CD4-positive, alpha-beta T cell treated with Interferon gamma for 1 hour (primary cell): Measurements from ENCODE around the gene WIPI1.
A peak's percentile ranks its signal among the peaks of the same experiment; 100 is the strongest.

ENCODE experiments used
- DNase-seq: peaks from one replicate; pipeline ENCODE4 v3.0.0-alpha.2; 2020

WIPI1 gene

DNA sequence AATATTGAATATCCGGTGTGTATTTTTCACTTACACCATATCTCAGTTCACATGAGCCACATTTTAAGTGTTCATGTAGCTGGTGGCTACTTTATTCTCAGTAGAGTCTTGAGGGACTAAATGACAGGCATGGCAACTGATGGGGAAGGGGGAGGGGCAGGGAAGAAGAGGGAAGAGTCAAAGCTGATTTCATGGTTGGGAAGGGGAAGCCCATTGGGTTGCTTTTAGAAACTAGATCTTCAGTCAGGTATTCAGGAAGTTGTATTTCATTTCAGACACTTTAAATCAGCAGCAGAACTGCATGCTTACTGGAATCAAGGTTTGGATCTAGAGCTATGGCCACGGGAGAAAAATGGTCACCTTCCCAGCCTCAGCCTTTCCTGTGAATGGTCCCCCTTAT, 2.9 kb upstream of the WIPI1 start:
- DNase-seq, result no peak

DNA sequence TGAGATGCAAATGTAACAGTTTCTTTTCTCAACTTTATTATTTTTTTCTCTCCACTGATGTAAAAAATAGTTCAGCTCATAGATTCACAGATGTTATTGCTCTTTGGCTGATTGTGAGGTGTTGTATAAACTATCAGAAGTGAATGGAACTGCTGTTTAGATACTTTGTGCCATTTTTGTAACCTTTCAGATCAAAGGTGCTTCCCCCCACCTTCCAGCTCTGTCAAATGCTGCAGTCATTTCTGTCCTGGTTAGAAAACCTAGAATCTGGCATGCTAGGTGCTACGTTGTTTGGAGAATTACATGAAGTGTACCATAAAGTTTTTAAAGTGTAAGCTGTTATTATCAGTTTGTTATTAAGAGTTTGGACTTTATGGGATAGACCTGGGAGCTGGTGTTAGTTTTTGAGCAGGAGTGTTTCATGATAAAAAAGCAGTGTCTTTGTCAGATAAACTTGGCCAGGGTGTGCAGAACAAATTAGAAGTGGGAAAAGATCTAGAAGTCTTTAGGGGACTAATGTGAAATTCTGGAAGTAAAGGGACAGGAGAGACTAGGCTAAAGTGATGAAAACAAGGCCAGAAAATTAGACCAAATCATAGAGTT, 1.8 kb upstream of the WIPI1 start:
- DNase-seq, result no peak

DNA sequence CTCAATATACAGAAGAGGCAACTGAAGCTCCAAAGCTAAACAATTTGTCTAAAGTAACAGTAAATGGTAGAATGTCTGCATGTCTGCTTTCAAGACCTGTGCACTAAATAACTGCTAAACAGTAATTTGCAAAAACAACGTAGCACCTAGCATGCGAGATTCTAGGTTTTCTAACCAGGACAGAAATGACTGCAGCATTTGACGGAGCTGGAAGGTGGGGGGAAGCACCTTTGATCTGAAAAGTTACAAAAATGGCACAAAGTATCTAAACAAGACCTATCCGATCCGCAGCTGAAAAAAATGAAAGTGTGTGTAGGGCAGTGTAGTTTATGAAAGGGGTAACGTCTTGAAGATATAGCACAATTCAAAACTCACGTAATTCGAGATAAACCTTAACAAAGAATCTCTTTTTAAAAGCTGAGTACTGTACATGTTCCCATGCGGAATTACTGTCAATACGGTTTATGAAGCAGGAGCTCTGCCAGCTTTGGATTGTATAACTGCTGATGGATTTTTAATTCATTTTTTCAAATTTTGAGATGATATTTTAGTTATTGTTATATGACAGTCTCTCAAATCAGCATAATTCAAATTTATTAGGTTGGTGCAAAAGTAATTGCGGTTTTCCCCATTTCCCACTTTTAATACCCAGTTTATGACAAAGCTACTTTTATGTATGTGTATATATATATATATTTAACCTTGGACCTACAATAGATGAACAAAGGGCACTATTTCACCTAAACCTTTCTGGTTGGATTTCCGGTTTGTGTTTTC, 1.2 kb upstream of the WIPI1 start:
- DNase-seq, result no peak

DNA sequence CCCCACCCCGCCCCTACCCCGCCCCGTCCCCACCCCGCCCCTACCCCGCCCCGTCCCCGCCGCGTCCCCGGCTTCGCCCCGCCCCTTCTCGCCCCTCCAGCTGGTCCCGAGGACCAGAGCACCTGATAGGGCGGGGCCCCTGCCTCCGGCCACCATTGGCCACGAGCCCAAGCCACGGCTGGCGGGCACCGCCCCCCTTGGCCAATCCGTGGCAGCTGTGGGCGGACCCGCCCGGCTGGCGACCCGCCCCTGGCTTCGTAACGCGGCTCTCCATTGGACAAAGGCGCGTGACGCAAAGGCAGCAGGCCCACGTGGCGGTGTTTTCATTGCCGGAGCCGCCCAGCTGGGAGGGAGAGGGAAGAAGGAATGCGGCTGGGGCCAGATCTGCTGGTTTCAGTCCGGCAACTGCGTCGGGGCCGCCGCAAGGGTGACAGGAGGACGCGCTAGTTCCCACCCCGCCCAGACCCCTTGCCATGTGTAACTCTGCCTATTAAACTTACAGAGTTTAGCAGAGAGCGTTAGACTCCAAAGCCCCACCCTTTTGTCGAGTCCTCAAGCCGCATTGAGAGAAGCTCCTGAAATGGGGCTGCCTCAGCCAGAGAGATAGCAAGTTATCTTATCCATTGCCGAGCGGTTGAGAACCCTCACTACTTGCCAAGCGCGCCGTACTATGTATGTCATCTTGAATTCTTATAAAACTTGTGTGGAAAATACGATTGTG, 403 bp upstream of the WIPI1 start:
- DNase-seq, result peak; percentile 98

DNA sequence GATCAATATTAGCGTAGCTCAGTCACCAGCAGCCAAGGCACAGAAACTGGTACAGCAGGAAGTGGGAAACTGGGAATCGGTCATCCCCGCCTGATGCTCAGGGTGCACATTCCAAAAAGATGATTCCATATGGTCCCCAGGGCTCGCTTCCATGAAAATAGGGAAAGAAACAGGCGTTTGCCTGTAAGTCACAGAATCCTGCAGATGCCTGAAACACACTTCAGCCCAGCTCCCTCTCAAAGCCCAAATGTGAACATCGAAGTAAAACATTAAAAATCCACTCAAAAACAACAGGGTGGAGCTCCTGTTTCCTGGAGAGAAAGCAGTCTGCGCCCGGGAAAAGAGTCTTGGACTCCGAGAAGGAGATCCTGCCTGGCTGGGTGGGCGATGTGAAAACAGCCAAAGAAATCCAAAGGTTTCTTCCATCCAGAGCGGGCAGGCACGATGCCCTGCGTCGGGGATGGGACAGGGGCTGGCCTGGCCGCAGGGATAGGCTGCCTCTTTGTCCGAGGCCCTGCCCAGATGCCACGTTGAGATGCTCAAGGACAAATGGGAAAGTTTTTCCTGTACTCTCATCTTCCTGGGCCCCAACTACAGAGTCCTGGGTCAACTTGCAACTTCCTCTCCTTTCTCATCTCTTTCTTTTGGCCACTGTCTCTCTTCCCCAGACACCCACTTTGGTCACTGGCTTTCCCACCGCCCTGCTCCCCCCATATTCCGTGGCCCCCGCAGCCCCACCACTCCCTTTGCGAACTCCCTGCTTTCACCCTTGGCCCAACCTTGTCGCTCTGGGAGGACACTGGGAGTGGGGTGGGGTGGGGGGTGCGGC, 743 bp downstream of the WIPI1 start:
- no peak for DNase-seq

DNA sequence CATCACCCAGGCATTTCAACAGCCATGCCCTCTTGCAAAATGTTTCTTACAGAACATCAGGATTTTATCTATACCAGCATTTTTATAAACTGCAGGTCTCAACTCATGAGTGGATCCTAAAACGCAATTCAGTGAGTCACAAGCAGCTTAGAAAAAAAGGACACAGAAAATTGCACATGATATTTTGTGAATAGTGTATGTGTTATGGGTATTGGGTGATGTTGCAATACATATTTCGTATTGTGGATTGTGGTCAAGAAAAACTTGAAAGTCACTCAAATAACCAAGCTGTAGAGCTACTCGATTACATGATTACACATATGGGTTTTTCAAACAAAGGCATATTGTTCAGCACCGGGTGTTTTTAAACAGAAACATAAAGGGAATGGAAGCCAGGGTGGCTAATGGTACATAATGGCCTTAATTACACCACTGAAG, 1.4 kb downstream of the WIPI1 start:
- DNase-seq, result no peak

DNA sequence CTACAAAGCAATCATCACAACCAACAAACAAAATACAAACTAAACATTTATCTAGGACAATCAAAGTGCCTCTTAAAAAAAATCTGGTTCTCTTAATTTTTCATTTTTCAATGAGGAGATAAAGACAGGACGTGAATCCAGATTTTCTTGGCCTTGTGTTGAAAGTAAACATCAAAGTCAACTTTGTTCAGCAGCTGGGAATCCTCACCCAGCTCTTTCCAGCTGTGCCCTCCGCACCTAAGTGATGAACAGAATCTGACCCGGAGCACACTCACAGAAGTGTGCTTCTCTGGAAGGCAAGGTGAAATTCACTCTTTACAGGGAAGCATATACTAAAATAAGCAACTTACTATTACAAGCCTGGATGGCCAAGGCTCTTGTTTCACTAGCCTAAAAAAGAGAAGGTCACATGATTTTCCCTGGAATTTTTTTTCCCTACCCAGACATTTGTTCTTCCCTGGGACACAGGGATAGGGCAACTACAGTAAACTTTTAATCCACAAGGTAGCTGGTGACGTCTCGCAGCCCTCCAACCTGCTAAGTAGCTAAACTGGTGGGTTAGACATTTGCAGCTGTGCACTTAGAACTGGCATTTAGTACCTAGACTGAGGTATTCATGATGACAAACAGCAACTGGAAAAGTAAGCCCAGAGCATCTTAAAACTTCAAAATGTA, 3.2 kb downstream of the WIPI1 start:
- DNase-seq, result no peak

DNA sequence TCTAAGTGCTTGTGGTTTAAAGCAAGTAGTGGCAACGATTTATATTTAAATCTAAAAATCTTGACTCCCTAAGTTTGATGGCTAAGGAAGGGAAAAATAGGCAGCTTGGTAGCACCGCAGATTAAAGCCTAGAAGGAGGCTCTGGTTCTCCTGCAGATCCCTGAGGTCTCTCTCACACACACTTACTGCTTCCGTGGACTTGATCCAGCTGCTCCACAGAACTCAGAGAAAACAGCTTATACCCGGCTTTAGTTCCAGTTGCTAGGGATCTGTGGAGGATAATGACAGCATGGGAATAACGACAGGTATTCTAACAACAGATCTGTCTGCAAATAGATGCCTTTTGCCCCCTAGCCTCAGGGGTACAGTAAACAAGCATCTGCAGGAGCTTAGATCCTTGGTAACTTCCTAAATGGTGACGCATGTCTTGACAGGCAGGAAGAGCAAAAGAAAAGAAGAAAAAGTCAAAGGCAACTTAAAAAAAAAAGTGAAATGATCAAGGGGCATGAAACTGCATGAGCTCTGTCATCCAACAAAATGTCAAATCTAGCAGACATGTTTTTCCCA, 4.5 kb downstream of the WIPI1 start:
- DNase-seq, result no peak

DNA sequence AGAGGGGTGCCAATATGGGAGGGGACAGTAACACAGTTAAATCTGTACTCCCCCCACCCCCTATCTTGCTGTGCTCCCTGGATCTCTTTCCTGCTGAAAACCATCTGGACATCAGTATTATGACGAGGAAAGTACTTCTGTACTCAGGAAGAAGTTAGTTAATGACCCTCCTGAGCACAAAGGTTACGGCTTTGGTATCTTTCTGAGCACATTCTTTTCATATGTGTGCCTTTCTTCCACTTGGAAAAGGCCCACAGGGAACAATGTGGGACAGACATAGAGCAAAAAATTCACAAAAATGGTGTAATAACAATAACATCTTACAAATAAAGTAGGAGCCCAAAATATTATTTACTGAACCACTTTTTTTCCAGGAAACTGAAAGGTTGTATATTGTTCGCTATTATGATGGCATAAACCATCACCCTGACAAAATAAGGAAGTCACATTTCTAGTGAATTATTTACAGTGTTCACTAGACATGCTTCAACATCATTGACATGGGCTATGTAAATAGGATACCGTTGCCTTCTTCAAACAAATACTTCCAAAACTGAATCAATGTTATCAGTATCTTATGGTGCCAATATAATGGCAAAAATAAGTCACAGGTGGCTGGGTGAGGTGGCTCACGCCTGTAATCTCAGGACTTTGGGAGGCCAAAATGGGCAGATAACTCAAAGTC, 5.5 kb downstream of the WIPI1 start:
- no peak for DNase-seq

DNA sequence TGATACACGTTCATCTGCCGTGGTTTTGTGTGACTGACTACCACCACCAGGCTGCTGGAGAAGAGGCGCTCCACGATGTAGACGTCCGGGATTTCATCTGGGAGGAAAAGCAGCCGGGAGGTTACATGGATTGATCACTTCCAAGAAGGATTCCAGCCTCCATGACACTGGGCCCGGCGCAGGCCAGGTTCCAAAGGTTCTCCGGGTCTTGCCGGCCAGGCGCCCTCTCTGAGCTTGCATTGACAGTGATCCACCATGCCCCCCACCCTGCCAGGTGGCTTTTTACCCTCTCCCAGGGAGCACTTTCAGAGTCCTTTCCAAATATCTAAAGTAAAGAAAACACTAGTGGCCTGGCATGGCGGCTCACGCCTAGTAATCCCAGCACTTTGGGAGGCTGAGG, 6.5 kb downstream of the WIPI1 start:
- DNase-seq, result no peak

DNA sequence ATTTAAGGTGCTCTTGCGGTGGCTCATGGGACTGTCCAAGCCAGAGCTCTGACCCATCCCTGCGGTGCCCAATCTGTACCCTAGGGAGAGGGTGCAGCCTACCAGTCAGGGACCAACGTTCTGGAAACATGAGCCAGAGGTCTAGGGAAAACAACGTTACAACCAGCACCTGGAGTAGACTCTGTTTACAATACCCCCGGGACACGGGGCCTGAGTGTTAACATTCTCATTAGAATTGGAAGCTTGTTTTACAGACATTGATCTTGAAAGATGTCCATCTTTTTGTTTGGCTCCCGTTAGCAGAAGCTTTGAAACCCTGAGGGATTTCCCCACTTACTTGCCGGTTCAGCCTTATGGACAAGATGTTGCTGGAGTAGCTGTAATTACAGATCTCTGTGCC, 6.9 kb downstream of the WIPI1 start:
- DNase-seq, result no peak

DNA sequence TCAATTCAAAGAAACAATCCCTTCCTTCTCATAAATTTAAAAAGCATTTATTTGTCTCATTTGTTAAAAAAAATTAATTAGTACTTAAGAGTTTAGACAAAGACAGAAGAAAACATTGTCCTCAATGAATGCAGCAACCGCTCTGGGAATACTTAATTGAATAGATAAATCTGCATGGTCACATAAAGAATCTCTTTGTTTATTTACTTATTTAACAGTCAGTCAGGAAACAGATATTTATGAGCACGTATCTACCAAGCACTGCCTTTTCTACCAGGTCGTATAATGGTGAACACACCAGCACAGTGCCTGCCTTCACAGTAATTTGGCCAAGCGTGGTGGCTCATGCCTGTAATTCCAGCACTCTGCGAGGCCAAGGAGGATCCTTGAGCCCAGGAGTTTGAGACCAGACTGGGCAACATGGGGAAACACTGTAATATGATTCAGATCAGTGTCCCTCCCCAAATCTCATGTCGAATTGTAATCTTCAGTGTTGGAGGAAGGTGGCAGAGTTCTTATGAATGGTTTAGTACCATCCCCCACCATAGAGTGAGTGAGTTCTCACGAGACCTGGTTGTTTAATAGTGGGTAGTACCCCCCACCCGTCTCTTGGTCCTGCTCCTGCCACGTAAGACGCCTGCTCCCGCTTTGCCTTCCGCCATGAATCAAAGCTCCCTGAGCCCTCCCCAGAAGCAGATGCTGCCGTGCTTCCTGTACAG, 8.1 kb downstream of the WIPI1 start:
- DNase-seq, result no peak

DNA sequence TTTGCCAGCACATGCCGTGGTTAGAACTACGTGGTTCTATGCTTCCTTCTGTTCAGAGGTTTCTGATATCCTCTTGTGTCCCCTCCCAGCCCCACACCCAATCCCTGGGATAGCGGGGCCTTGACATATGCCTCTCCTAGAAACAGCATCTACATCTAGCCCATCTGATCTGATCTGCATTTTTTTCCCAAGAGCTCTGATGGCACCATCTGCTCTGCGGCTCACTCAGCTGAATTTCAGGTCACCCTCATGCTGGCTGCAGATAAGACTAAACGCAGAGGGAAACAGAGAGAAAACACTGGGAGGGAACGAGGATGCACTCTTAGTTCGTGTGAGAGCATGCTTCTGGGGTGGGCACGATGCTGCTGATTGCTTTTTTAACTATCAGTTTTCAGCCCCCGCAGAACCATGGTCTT, 10.7 kb downstream of the WIPI1 start:
- DNase-seq, result no peak

DNA sequence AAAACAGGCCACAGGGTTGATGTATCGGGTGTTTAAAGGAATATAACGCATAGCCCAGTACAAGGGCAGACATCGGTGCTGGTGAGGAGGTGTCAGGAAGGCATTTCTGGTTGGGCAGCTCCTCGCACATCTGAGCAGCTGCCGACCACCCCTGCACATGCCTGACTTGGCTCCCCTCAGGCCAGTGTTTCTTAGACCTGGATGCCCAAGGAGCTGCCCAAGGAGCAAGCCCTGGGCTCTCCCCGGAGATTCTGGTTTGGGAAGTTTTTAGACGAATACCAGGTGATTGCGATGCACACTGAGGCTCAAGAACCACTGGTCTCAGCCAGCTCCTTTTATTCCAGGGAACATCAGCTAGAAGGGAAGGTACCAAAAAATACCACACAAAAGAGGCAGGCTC, 11.6 kb downstream of the WIPI1 start:
- DNase-seq, result no peak

DNA sequence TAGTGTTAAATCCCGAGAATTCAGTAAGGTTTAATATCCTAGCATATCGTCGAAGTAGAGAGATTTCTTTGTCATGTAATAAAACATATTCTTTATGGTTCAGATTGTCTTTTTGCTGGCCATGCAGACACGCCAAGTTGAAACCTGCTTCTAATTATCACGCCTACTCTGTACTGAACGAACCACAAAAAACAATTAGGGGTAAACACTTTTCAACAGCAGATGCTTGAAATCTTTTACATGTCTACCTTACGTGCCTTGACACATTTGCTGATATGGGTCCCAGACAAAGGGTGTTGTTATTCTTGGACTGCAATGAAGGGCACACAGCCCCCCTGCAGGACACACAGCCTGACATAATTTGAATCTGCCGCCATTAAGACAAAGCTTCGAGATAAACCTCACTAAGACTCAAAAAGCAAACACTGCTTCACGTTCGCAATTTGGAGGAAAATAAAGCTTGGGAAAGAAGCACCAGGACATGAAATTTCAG, 13.3 kb downstream of the WIPI1 start:
- no peak for DNase-seq

DNA sequence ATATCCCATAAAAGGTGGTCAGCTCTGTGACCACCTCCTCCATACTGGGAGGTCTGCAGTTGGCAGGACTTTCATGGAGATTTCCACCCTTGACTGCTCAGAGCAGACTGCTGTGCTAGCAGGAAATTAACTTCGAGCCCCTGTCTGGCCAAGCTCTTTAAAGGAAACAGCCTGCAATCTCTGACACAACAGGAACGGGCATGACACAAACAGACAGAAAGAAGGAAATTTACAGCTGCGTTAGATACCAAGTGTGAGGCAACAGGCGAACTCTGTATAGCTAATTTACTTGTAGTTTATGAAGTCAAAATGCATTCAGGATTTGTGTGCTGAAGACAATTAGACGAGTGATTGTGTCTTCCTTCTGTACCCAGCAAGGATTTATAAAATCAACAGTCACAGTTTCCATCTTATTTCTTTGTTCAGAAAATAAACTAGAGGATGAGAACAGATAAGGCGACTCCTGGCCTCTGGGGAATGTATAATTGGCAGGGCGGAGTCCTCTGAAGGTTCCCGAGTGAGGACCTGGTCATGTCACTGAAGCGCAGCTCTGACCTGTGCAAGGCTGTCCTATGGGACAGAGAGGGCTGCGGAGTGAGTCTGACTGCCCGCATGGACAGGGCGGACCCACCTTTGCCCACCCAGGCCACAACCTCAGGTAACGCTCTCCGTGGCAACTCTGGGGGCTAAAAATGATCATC, 16.1 kb downstream of the WIPI1 start:
- no peak for DNase-seq

DNA sequence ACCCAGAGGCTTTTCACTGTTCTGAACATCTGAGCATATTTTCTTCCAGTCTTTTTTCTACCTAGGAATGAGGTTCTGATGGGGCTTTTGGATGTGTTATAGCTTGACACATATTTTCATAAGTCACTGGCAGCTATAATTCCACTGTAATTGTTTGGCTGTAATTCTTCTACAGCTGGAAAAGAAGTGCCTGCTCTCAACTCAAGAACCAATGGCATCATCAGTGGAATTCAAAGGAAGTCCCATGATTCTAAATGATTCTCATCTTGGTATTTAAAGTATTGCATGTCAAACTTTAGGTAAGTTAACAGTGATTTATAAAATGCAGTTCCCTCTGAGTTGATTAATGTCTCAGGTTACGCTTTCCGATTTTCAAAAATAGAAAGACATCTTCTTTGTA, 16.8 kb downstream of the WIPI1 start:
- no peak for DNase-seq

DNA sequence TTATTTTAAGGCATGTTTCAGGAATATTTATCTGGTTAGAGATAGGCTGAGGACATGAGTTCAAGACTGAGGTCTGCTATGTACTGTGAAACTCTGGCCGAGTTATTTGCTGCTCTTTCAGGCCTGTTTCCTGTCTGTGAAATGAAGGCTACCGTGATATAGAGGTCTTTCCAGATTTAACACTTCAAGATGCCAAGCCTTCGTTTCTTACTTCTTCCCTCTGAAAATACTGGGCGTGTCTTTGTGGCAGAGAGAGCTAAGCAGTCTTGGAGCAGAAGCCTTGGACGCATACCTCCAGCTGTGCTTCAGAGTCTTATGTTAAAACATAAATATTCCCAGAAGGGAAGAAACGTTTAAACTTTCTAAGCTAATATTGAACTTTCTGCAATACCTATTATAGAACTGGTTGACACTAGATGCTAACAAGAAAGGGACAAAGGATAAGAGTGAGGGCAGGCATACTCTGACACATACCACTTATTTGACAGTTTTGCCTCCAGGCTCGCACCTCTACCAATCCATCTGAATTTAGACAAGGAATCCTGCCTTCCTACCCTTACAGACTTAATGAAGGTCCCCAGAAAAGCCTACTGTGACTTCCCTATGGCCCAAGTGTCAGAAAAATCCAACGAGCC, 17.5 kb downstream of the WIPI1 start:
- no peak for DNase-seq

DNA sequence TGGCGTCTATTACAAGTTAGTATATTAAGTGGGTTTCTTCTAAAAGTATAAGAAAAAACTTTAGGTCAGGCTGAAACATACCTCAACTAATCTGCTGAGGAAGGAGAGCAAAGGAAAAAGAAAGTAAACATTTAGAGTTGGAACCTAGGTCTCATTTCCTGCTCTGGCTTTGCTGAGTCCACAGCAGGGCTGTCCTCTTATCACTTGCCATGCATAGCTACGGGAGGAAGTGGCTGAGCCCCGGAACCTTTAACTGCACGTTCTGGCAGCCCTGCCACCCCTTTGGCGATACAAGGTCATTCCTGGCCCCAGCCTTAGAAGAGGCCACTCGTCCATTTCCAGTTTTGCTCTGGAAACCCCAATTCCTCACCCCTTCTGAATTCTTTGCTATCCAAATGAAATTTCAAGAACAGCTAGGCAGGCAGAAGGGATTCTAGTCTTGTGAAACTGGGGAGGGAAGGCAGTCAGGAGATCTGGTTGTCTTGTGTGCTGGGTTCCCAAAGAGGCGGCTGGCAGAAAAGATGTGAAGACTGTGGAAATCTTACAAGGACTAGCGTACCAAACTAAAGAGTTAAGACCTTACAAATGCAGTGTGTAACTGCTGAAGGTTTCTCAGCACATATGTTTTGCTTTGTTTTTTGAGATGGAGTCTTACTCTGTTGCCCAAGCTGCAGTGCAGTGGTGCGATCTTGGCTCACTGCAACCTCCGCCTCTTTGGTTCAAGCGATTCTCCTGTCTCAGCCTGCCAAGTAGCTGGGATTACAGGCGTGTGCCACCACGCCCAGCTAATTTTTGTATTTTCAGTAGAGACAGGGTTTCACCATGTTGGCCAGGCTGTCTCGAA, 19.1 kb downstream of the WIPI1 start:
- DNase-seq, result peak; percentile 38
